ENCODE data around the gene MCTP1. TPM values are rescaled to one million over a fixed set of nuclear protein-coding genes. Genes with fewer than 3 reads are reported as not detected.

The MCTP1 gene
- total RNA-seq, 2 donors from 2014 or later: 22.1 to 256 TPM

DNA sequence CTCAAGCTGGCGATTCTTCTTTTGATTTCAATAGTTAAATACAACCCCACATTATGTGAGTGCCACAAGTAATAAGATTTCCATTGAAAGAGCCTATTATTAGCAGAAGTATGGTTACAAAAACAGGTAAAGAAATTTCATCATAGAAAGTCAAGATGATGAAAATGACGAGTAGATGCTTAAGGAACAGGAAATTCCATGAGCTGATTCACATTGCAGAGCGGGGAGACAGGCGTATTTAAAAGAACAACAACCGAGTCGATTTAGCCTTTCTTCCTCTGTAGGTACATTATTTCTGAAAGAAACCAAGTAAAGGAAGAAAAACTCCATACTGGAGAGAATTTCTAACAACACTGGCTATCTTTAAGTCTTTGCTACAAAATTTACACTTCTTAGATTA lies 356.0 kb downstream of the MCTP1 start:
- ATAC-seq (ENCODE audit: insufficient number of reproducible peaks, low FRiP score, low read depth) (no peak), DNase-seq (ENCODE audit: low spot score) (no peak)
- H3K27me3 ChIP-seq (replicated peaks; ENCODE audit: insufficient read depth): no peaks in the 10 kb centered on the region
- H3K36me3 ChIP-seq: no peaks in the 10 kb centered on the region
- no peak overlapping the region for H3K4me3 ChIP-seq
- H3K9me3 ChIP-seq: no peaks in the 10 kb centered on the region
- no peaks in the 10 kb centered on the region for H3K4me1 ChIP-seq (ENCODE audit: control insufficient read depth in 1 of 2, low read depth in 2 of 2)
- TF ChIP-seq, protein P1, sequence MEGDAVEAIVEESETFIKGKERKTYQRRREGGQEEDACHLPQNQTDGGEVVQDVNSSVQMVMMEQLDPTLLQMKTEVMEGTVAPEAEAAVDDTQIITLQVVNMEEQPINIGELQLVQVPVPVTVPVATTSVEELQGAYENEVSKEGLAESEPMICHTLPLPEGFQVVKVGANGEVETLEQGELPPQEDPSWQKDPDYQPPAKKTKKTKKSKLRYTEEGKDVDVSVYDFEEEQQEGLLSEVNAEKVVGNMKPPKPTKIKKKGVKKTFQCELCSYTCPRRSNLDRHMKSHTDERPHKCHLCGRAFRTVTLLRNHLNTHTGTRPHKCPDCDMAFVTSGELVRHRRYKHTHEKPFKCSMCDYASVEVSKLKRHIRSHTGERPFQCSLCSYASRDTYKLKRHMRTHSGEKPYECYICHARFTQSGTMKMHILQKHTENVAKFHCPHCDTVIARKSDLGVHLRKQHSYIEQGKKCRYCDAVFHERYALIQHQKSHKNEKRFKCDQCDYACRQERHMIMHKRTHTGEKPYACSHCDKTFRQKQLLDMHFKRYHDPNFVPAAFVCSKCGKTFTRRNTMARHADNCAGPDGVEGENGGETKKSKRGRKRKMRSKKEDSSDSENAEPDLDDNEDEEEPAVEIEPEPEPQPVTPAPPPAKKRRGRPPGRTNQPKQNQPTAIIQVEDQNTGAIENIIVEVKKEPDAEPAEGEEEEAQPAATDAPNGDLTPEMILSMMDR (IDR thresholded peaks at IDR 0.05): no peak
- no peak overlapping the region for H3K27ac ChIP-seq

DNA sequence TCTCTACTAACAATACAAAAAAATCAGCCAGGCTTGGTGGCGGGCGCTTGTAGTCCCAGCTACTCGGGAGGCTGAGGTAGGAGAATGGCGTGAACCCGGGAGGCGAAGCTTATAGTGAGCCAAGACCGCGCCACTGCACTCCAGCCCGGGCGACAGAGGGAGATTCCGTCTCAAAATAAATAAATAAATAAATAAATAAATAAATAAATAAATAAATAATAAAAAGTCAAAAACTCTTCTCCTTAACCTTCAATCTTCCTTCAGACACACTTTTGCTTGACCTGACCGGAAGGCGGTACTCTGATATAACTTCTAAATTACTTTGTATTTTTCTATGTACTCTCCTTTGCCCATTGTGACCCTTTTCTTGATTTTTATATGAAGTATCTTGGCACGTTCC lies 364.3 kb downstream of the MCTP1 start:
- Histone ChIP-seq H3K27me3 (replicated peaks; ENCODE audit: insufficient read depth) (no peaks in the 10 kb centered on the region), H3K4me1 (ENCODE audit: control insufficient read depth in 1 of 2, low read depth in 2 of 2) (no peaks in the 10 kb centered on the region), H3K4me3 (no peak overlapping the region), H3K9me3 (no peaks in the 10 kb centered on the region), H3K36me3 (no peaks in the 10 kb centered on the region), H3K27ac (no peak overlapping the region)
- no peak for DNase-seq (ENCODE audit: low spot score)
- TF ChIP-seq, protein P1 (IDR thresholded peaks at IDR 0.05): no peak
- ATAC-seq (ENCODE audit: insufficient number of reproducible peaks, low FRiP score, low read depth): no peak

DNA sequence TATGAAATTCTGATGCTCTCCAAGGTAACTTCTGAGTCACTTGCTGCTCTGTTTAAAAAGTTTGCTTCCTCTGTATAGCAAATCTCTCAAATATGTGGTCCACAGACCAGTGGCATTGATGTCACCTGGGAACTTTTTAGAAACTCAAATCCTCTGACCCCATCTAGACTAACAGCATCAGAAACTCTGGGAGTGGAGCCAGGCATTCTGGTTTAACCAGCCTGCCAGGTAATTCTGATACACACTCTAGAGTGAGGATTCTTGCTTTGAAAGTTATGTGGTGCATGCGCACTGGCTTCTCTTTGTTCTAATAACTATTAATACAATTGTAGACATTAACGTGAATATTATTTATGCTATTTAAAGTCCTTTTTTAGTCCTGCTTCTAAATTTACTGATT lies 368.3 kb downstream of the MCTP1 start:
- TF ChIP-seq, protein P1 (IDR thresholded peaks at IDR 0.05): no peak
- H3K4me1 ChIP-seq (ENCODE audit: control insufficient read depth in 1 of 2, low read depth in 2 of 2): no peaks in the 10 kb centered on the region
- no peak for DNase-seq (ENCODE audit: low spot score)
- no peaks in the 10 kb centered on the region for H3K9me3 ChIP-seq
- H3K36me3 ChIP-seq: no peaks in the 10 kb centered on the region
- no peak overlapping the region for H3K27ac ChIP-seq
- ATAC-seq (ENCODE audit: insufficient number of reproducible peaks, low FRiP score, low read depth): no peak
- H3K27me3 ChIP-seq (replicated peaks; ENCODE audit: insufficient read depth): no peaks in the 10 kb centered on the region
- no peak overlapping the region for H3K4me3 ChIP-seq

DNA sequence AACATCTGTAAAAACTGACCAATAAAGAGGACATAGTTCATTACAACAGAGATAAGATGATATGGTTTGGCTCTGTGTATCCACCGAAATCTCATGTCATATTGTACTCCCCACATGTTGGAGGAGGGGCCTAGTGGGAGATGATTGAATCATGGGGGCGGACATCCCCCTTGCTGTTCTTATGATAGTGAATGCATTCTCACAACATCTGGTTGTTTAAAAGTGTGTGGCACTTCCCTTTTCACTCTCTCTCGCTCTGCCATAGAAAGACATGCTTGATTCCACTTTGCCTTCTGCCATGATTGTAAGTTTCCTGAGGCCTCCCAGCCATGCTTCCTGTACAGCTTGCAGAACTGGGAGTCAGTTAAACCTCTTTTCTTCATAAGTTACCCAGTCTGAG lies 373.6 kb downstream of the MCTP1 start:
- Histone ChIP-seq H3K9me3 (no peaks in the 10 kb centered on the region), H3K4me3 (no peak overlapping the region), H3K36me3 (no peaks in the 10 kb centered on the region), H3K27me3 (replicated peaks; ENCODE audit: insufficient read depth) (no peaks in the 10 kb centered on the region), H3K27ac (no peak overlapping the region), H3K4me1 (ENCODE audit: control insufficient read depth in 1 of 2, low read depth in 2 of 2) (no peaks in the 10 kb centered on the region)
- ATAC-seq (ENCODE audit: insufficient number of reproducible peaks, low FRiP score, low read depth) (no peak), DNase-seq (ENCODE audit: low spot score) (no peak)
- TF ChIP-seq, protein P1 (IDR thresholded peaks at IDR 0.05): no peak

DNA sequence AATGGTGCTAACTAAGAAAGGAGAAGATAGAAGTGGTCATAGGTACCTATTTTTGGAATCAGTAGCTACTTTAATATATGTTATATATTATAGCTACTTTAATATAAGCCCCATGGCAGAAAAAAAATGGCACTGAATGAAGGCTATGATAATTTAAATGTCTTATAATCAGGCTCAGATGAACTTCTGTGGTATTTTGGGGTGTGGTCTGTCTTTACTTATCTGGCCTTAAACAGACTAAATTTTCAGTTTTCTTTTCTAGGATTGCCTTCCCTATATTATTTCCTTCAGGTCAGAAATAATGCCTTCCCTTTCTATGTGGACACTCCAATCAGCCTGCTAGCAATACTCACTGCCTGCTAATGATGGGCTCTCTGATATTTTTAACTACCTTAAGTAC lies 374.2 kb downstream of the MCTP1 start:
- DNase-seq (ENCODE audit: low spot score) (no peak), ATAC-seq (ENCODE audit: insufficient number of reproducible peaks, low FRiP score, low read depth) (no peak)
- Histone ChIP-seq H3K36me3 (no peaks in the 10 kb centered on the region), H3K9me3 (no peaks in the 10 kb centered on the region), H3K4me1 (ENCODE audit: control insufficient read depth in 1 of 2, low read depth in 2 of 2) (no peaks in the 10 kb centered on the region), H3K27me3 (replicated peaks; ENCODE audit: insufficient read depth) (no peaks in the 10 kb centered on the region), H3K27ac (no peak overlapping the region), H3K4me3 (no peak overlapping the region)
- TF ChIP-seq, protein P1 (IDR thresholded peaks at IDR 0.05): no peak
